HG03097 (cell line): ENCODE data around the gene NME4.
A peak's percentile ranks its signal among the peaks of the same experiment; 100 is the strongest.
"Not testable (repeated sequence)": the region's sequence is repeated elsewhere in the genome, so short reads cannot be mapped to it uniquely, and the experiment has no call there.

Experiments
- ATAC-seq: cut with Tn5 transposase; IDR thresholded peaks from one replicate; pipeline ENCODE4 v1.9.1; 2021; ENCODE audit not compliant: unreplicated experiment, low FRiP score

The NME4 gene

DNA sequence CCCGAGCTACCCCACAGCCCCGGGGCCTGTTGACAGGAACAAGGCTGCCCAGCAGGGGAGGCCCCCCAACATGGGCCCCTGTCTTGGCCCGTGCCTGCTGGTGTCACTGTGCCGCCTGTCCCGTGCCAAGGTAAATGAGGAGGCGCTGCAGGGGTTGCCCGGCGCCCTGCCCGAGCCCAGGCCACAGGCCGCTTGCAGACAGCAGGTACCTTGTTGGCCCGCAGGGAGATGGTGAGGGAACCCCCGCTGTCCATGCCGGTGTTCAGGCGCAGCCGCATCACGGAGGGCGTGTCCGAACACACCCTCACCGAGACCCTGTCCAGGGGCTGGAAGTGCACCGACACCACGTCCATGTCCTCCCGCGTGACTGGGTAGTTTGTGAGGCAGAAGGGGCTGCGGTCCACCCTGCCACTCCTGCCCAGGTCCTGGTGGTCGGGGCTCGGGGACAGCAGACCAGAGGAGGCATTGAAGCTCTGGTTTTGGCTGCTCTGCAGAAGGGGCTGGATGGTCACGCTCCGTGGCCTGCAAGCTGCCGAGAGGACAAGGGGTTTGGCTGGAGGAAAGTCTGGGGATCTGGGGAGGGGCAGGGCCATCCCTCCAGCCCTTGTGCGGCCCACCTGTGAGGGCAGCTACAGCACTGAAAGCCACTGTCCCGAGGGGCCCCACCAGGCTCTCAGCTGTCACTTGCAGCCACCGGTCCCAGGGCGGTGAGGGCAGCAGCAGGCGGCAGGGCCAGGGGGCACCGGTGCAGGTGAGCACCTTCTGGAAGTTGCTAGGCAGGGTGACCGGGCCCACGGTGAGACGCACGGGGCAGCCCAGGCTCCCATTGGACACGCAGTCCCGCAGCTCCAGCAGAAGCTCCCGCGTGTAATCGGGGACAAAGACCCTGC is 20.8 kb upstream of the NME4 start:
- ATAC-seq, result no peak

DNA sequence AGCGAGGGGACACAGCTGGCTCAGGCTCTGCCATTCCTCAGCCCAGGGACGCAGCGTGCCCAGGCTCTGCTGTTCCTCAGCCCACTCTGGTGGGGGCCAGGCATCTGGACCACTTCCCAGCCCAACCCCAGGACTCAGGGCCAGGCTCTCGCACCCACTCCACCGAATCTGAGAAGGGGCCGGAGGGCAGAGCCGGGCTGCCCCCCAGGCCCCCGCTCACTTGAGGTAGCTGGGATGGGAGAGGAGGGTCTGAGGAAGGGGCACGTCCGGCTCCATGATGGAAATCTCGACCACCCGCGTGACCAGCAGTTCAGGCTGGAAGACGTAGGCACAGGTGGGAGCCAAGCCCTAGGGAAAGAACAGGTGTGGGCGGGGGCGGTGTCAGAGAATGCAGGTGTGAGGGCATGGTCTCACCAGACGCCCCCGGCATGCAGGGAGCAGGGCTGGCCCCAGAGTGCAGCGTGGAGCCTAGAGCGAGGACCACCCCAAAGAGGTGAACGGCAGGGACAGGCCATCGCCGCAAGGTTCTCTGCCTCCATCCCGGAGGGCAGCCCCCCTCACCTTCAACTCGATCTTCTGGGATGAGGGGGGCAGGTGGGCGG is 20.1 kb upstream of the NME4 start:
- no peak for ATAC-seq

DNA sequence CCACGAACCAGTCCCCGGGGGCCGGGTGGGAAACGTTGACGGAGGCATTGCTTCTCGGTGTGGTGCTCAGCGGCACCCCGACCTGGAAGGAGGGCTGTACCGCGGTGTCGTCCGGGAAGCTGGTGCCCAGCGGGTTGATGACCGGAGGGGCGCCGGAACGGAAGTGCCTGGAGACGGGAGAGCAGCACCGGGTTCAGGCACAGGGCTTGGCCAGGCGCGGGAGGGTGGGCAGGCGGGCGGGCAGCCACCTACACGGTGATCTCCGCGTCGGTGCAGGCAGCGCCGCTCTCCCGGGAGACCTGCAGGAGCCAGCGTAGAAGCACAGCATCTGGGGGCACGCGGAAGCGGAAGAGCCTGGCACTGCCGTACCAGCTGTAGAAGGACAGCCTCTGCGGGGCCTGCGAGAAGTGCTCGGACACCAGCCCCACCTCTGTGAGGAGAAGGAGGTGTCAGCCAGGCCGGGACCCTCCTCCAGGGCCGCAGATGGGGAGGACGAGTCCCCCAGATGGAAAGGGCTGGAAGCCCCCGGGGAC is 19.5 kb upstream of the NME4 start:
- ATAC-seq, result no peak

DNA sequence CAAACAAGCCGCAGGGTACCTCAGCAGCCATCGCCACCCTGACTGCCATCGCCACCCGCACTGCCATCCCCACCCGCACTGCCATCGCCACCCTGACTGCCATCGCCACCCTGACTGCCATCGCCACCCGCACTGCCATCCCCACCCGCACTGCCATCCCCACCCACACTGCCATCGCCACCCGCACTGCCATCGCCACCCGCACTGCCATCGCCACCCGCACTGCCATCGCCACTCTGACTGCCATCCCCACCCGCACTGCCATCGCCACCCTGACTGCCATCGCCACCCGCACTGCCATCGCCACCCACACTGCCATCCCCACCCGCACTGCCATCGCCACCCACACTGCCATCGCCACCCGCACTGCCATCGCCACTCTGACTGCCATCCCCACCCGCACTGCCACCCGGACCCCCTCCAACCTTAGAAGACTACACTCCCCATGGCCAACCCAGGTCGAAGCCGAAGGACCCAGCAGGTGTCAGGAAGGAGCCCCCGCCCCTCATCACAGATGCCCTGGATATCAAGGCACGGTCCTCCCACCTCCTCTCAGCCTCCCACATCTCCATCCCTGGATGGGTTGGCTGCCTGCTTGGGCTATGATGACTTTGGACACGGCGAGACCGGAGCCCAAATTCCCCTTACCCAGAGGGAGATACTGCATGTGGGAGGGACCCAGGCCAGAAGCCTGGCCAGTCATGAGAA is 18.7 kb upstream of the NME4 start:
- not testable (repeated sequence) for ATAC-seq

DNA sequence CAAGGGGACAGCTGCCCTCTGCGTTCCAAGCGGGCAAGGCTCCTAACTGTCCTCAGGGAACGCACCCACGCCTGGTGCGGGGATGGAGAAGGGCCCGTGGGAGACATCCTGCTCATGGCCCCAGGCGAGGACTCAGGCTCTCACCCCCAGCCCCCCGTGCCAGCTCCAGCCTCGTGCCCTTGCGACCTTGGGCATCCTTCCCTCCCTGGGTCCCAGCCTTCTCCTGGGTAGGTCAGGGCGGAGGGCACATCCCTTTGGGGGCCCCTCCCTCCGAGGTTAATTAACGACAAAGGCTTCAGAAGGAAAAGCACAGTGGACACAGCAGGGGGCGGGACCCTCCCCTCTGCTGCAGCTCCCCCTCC is 18.2 kb upstream of the NME4 start:
- ATAC-seq, result no peak

DNA sequence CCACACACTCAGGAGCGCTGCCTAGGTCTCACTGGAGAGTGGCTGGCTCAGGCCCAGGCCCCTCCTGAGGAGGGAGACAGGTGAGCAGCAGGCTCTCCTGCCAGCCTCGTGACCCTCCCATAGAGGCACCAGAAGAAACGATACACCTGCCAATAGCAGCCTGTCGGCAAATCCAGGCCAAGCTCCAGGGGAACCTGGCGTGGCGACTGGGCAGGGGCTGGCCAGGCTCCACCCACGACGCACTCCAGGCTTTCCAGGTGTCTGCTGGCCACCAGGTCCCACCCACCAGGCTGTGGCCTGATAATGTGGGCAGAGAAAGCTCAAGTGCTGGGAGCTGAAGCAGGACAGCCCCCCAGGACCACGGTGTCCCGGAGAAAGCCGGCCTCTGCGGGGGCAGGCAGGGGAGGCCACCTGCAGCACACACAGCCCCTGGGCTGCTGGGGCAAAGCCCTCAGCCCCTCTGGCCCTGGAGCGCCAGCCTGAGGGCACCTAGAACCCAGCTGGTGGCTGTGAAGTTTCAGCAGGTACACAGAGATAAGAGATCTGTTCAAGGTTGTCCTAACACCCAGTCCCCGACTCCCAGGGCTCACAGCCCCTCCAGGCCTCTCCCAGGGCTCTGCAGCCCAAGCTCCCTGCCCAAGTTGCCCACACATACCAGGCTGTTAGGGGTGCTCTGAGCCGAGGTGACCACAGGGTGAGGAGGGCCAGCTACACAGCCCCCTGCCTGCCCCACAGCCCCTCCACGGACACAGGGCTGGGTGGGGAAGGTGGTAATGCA is 17.6 kb upstream of the NME4 start:
- no peak for ATAC-seq

DNA sequence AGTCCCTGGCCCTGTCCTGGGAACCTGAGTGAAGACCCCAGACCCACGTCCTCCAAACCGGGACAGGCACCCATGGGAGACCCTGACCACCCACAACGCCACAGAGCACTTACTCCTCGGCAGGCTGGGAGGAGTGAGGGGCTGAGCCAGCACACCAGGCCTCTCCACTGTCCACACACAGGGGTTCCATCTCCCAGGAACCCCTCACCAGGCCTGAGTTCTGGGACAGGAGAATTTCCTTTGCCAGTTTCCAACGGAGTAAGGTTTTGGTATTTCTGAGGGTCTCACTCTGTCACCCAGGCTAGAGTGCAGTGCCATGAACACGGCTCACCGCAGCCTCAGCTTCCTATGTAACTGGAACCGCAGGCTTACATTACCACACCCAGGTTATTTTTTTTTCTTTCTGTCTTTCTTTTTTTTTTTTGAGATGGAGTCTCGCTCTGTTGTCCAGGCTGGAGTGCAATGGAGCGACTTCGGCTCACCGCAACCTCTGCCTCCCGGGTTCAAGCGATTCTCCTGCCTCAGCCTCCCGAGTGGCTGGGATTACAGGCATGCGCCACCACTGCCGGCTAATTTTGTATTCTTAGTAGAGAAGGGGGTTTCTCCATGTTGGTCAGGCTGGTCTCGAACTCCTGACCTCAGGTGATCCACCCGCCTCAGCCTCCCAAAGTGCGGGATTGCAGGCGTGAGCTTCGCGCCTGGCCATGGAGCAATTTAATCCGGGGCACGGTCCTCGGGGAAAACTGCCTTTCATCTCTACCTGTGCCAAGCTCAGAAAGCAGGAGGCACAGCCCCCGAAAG is 16.8 kb upstream of the NME4 start:
- ATAC-seq, result no peak

DNA sequence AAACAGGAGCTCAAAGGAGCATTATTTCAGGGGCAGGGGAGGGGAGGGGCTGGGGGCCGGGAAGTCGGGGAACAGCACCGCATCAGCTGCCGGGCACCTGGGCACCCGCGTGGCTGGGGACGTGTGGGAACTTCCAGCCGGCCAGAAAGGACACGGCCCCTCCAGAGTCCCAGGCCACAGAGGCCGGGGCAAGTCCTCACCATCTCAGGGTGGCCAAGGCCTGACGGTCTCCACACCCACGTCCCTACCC is 16.3 kb upstream of the NME4 start:
- ATAC-seq, result no peak

DNA sequence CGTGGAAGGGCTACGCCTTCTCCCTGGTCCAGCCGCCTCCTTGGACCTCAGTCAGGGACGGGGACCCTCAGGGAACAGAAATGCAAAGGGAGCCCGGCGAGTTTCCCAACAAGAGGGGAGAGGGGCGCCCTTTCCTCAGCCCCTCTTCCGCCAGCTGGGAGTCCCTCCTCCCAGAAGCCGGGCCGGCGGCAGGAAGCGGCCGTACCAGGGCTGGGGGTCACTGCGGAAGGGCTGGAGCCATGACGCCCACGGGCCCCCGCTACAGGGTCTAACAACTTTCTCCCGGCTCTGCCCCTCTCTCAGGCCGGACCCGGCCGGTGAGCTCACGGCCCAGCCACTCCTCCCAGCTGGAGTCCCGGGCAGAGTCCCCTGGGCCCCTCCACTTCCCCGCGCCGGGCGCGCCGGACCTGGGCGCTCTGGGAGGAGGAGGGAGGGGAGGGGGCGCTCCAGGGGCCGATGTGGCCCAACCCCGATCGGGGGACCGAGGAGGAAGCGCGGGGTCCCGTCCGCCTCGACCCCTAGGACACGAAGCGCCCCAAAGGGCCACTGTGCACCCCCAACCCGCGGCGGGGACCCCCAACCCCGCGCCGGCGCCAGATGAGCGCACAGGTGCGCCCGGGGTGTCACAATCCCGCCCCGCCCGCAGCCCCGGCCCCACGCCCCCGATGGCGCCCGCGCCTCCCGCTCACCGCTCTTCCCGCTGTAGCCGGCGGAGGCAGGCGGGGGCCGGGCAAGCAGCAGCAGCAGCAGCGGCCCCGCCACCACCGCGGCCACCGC is 15.8 kb upstream of the NME4 start:
- ATAC-seq, result peak; percentile 15

DNA sequence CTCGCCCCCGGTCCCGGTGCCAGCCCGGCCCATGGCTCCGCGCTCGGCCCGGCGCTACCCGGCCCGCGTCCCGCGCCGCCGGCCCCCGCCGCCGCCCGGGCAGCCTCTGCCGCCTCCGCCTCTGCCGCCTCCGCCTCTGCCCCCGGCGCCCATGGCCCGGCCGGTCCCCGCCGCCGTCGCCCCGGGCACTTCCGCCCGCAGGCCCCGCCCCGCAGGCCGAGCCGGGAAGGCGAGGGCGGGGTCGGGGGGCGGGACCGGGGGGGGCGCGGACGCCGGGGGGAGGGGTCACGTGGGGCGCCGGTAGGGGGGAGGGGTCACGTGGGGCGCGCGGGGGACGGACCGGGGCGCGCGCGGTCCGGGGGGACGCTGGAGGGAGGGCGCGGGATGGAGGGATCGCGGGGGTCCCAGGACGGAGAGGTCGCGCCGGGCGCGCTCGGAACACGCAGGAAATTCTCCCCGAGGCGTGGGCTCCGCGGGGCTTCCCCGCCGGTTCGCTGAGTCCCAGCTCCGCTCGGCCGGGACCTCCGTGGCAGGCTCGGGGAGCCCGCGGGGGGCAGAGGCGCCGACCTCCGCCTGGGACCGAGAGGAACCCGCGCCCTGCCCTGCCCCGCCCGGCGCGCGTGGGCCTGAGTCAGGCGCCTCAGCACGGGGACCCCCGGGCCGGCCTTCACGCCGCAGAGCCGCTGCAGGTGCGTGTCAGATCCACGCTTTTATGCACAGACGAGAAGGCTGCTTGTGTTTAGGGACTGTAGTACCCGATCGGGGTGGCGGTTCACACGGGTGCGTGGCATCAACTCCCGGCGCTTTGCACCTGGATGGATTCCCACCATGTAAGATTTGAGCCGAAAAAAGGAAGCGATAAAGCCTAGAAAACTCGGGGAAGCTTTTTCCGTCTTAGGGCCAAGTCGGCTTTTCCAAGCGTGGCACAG is 14.9 kb upstream of the NME4 start, which contains the start of gene PGAP6:
Gene PGAP6 (minus strand): TSS at position 190 of the 929 bp plus-strand sequence. CDS start 157 bp downstream, at position 33.
- peak; percentile 38 for ATAC-seq

DNA sequence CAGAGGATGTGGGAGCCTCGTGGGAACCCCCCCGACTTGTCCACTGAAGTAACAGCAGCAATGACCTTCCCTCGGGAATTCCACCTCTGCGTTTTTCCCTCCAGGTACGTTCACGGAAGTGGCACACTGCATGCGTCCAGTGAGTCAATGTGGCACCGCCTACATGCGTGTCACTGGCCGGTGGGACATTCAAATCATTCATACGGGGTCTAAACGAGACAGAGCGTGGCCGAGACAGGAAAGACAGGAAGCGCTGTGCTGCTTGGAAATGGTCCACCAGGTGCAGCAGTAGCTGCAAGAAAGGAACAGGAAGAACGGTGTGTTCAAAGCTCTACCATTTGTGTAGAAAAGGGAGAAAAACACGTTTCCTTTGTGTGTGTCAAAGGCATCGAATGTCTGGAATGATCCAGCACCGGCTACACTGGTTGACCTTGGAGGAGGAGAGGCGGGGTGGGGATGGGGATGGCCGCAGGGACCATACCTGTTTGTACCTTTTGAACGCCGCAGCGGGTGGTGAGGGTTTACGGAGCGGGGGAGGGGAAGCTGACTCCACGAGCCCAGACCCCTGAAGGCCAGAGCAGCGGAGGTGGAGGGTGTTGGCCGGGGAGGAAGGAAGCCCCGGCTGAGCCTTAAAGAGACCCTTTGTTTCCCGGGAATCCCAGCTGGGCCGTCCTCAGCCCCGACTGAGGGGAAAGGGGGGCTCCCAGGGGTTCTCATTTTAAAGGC is 13.5 kb upstream of the NME4 start:
- peak; percentile 37 for ATAC-seq

DNA sequence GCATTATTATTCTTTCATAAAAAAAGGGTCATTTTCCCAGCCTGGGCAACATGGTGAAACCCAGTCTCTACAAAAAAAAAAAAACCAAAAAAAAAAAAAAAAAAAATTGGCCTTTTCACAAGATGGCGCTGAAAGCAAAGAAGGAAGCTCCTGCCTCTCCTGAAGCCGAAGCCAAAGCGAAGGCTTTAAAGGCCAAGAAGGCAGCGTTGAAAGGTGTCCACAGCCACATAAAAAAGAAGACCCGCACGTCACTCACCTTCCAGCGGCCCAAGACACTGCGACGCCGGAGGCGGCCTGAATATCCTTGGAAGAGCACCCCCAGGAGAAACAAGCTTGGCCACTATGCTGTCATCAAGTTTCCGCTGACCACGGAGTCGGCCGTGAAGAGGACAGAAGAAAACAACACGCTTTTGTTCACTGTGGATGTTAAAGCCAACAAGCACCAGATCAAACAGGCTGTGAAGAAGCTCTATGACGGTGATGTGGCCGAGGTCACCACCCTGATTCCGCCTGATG is 10.3 kb upstream of the NME4 start:
- ATAC-seq, result no peak

DNA sequence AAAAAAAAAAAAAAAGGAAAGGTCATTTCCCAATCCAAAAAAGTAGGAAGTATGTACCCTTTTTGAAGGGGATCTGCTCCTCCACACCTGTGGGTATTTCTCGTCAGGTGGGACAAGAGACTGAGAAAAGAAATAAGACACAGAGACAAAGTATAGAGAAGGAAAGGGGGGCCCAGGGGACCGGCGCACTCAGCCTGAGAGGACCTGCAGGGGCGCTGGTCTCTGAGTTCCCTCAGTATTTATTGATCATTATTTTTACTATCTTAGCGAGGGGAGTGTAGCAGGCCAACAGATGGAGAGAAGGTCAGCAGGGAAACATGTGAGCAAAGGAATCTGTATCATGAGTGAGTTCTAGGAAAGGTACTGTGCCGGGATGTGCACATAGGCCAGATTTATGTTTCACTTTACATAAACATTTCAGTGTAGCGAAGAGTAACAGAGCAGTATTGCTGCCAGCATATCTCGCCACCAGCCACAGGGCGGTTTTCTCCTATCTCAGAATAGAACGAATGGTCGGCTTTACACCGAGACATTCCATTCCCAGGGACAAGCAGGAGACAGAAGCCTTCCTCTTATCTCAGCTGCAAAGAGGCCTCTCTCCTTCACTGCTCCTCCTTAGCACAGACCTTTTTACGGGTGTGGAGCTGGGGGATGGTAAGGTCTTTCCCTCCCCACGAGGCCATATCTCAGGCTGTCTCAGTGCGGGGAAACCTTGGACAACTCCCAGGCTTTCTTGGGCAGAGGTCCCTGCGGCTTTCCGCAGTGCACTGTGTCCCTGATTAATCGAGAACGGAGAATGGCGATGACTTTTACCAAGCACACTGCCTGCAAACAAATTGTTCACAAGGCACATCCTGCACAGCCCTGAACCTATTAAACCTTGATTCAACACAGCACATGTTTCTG is 9.0 kb upstream of the NME4 start:
- not testable (repeated sequence) for ATAC-seq

DNA sequence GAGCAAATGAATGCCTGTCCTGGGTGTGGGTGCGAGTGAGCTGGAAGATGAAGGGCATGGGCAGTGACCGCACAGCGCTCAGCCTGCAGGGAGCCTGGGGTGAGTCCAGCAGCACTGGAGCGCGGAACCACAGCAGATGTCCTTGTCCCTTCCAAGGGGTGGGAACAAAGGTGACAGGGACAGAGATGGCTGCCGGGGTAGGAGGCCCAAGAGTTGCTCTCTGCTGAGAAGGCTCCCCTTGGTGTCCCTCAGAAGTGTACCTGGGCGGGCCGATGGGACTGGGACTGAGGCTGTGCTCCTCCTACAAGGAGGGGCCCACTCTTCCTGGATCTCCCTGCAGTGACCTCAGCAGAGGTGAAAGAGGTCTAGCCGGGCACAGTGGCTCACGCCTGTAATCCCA is 7.6 kb upstream of the NME4 start:
- ATAC-seq, result no peak

DNA sequence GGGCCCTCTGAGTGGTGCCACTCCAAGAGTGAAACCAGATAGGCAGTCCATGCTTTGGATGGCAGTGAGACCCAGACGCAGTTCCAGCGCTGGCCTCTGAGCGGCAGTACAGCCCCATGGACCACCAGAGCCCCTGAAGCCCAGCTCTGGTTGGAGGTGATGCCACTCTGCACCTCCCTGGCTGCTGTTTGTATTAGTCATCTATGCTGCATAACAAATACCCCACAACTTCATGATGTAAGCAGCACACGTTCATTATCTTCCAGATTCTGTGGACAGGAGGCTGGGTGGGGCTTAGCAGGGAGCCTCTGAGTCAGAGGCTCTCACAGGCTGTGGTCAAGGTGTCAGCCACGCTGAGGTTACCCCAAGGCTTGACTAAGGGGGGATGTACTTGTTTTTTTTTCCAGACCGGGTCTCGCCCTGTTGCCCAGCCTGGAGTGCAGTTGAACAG is 5.1 kb upstream of the NME4 start:
- ATAC-seq, result no peak

DNA sequence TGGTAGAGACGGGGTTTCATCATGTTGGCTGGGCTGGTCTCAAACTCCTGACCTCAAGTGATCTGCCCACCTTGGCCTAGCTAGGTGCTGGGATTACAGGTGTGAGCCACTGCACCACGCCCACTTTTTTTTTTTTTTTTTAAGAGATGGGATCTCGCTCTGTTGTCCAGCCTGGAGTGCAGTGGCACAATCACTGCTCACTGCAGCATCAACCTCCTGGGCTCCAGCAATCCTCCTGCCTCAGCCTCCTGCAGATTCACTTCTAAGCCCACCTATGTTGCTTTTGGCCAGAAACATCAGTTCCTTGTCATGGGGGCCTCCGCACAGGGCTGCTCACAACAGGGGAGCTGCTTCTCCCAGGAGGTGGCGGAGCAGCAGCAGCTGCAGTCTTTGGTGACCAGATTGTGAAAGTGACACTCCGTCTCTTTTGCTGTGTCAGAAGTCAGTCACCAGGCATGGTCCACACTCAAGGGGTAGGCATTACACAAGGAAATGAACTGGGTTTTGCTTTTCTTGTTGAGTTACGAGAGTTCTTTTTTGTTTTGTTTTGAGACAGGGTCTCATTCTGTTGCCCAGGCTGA is 4.5 kb upstream of the NME4 start:
- no peak for ATAC-seq
